ENCODE data around the gene XPO6.

The XPO6 gene

GRCh38 chr16:28057949-28058348 is 153.8 kb downstream of the XPO6 start:
- Histone ChIP-seq H4K20me1 (ENCODE audit: insufficient read depth, low read length, poor library complexity, severe bottlenecking) (no peaks in the 10 kb centered on the region), H3K9me2 (replicated peaks; ENCODE audit: low read depth, low read length) (no peaks in the 10 kb centered on the region), H3K27me3 (ENCODE audit: insufficient read depth, low read length, poor library complexity, severe bottlenecking) (no peaks in the 10 kb centered on the region), H3K4me2 (ENCODE audit: low read depth, low read length, poor library complexity, severe bottlenecking) (no peak overlapping the region), H3K4me3 (ENCODE audit: low read length, poor library complexity, severe bottlenecking) (no peak overlapping the region), H3K79me2 (ENCODE audit: insufficient read depth, low read length) (no peaks in the 10 kb centered on the region), H3F3A (ENCODE audit: low read depth) (no peaks in the 10 kb centered on the region), H3K9me3 (ENCODE audit: insufficient read depth, low read depth, low read length) (no peaks in the 10 kb centered on the region), H2AFZ (ENCODE audit: low read length) (no peak overlapping the region), H3K4me1 (ENCODE audit: insufficient read depth, low read length, poor library complexity, severe bottlenecking) (no peaks in the 10 kb centered on the region), H3K9ac (ENCODE audit: low read depth, low read length, poor library complexity, severe bottlenecking) (no peak overlapping the region), H3K36me3 (ENCODE audit: insufficient read depth, low read length) (no peaks in the 10 kb centered on the region)
- TF ChIP-seq EZH2phosphoT487 (IDR thresholded peaks at IDR 0.05; ENCODE audit: borderline replicate concordance) = no peak
- TF ChIP-seq, protein P1, sequence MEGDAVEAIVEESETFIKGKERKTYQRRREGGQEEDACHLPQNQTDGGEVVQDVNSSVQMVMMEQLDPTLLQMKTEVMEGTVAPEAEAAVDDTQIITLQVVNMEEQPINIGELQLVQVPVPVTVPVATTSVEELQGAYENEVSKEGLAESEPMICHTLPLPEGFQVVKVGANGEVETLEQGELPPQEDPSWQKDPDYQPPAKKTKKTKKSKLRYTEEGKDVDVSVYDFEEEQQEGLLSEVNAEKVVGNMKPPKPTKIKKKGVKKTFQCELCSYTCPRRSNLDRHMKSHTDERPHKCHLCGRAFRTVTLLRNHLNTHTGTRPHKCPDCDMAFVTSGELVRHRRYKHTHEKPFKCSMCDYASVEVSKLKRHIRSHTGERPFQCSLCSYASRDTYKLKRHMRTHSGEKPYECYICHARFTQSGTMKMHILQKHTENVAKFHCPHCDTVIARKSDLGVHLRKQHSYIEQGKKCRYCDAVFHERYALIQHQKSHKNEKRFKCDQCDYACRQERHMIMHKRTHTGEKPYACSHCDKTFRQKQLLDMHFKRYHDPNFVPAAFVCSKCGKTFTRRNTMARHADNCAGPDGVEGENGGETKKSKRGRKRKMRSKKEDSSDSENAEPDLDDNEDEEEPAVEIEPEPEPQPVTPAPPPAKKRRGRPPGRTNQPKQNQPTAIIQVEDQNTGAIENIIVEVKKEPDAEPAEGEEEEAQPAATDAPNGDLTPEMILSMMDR (conservative IDR thresholded peaks at IDR 0.05; ENCODE audit: low read length) = no peak

GRCh38 chr16:28053461-28053860 is 158.3 kb downstream of the XPO6 start:
- no peaks in the 10 kb centered on the region for H3K9me2 ChIP-seq (replicated peaks; ENCODE audit: low read depth, low read length)
- H3K4me1 ChIP-seq (ENCODE audit: insufficient read depth, low read length, poor library complexity, severe bottlenecking) = no peaks in the 10 kb centered on the region
- H3K9ac ChIP-seq (ENCODE audit: low read depth, low read length, poor library complexity, severe bottlenecking) = no peak overlapping the region
- H3K27me3 ChIP-seq (ENCODE audit: insufficient read depth, low read length, poor library complexity, severe bottlenecking) = no peaks in the 10 kb centered on the region
- H3K9me3 ChIP-seq (ENCODE audit: insufficient read depth, low read depth, low read length) = no peaks in the 10 kb centered on the region
- no peaks in the 10 kb centered on the region for H3K79me2 ChIP-seq (ENCODE audit: insufficient read depth, low read length)
- no peak for TF ChIP-seq EZH2phosphoT487 (IDR thresholded peaks at IDR 0.05; ENCODE audit: borderline replicate concordance)
- TF ChIP-seq, protein P1 (conservative IDR thresholded peaks at IDR 0.05; ENCODE audit: low read length) = no peak
- no peaks in the 10 kb centered on the region for H3F3A ChIP-seq (ENCODE audit: low read depth)
- H2AFZ ChIP-seq (ENCODE audit: low read length) = no peak overlapping the region
- H3K4me2 ChIP-seq (ENCODE audit: low read depth, low read length, poor library complexity, severe bottlenecking) = no peak overlapping the region
- no peaks in the 10 kb centered on the region for H3K36me3 ChIP-seq (ENCODE audit: insufficient read depth, low read length)
- no peaks in the 10 kb centered on the region for H4K20me1 ChIP-seq (ENCODE audit: insufficient read depth, low read length, poor library complexity, severe bottlenecking)
- no peak overlapping the region for H3K4me3 ChIP-seq (ENCODE audit: low read length, poor library complexity, severe bottlenecking)

DNA sequence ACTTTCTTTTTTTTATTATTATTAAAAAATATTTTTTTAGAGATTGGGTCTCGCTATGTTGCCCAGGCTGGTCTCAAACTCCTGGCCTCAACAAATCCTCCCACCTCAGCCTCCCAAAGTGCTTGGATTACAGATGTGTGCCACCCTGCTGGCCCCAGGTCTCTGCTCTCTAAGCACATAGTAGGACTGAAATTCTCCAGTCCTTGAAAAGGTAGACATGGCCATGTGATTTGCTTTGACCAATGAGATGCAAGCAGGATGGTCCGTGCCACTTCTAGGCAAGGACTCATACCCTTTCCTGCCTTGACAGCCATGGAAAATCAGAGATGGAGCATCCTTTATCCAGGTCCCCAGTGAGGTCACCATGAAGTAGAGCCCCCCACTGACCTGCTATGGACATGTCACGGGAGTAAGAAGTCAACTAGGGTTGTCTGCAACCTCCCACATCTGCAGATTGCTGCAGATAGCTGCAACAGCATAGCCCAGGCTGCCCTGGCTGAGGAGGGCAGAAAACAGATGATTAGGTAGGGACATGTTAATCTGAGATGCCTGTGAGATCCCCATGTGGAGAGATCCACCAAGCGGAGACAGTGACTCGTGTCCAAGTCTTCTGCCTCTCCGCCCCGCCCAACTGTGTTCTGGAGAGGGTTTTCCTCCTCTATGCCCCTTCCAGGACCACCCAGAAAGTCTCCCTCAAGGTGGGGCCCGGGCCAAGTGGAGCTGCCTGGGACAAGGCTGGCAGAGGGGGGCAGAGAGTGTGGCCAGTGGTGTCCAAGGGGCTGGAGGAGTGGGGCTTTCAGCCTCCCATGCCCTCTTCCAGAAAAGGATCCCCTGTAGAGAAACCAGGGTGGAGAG is 159.3 kb downstream of the XPO6 start:
- no peaks in the 10 kb centered on the region for H3K4me1 ChIP-seq (ENCODE audit: insufficient read depth, low read length, poor library complexity, severe bottlenecking)
- H3K4me3 ChIP-seq (ENCODE audit: low read length, poor library complexity, severe bottlenecking) = no peak overlapping the region
- H4K20me1 ChIP-seq (ENCODE audit: insufficient read depth, low read length, poor library complexity, severe bottlenecking) = no peaks in the 10 kb centered on the region
- no peaks in the 10 kb centered on the region for H3K9me2 ChIP-seq (replicated peaks; ENCODE audit: low read depth, low read length)
- H3K4me2 ChIP-seq (ENCODE audit: low read depth, low read length, poor library complexity, severe bottlenecking) = no peak overlapping the region
- no peak overlapping the region for H2AFZ ChIP-seq (ENCODE audit: low read length)
- no peaks in the 10 kb centered on the region for H3F3A ChIP-seq (ENCODE audit: low read depth)
- no peaks in the 10 kb centered on the region for H3K27me3 ChIP-seq (ENCODE audit: insufficient read depth, low read length, poor library complexity, severe bottlenecking)
- no peaks in the 10 kb centered on the region for H3K36me3 ChIP-seq (ENCODE audit: insufficient read depth, low read length)
- no peak overlapping the region for H3K9ac ChIP-seq (ENCODE audit: low read depth, low read length, poor library complexity, severe bottlenecking)
- no peaks in the 10 kb centered on the region for H3K9me3 ChIP-seq (ENCODE audit: insufficient read depth, low read depth, low read length)
- H3K79me2 ChIP-seq (ENCODE audit: insufficient read depth, low read length) = no peaks in the 10 kb centered on the region
- no peak for TF ChIP-seq EZH2phosphoT487 (IDR thresholded peaks at IDR 0.05; ENCODE audit: borderline replicate concordance)
- TF ChIP-seq, protein P1 (conservative IDR thresholded peaks at IDR 0.05; ENCODE audit: low read length) = no peak
